HepG2 (cell line): ENCODE results near the gene ADGRB3. TPM values are rescaled to one million over a fixed set of nuclear protein-coding genes. Genes with fewer than 3 reads are reported as not detected.
A peak's percentile ranks its signal among the peaks of the same experiment; 100 is the strongest.

ENCODE experiments used
- ATAC-seq: fragments of 200-7000 bp; cut with Tn5 transposase; 3 replicates; pipeline ENCODE4 v1.9.1; 2020; ENCODE audit warnings: mild to moderate bottlenecking, moderate library complexity
- BruUV-seq: library from RNA; stranded (reverse); fragments of 400-500 nt; replicated peaks from 2 replicates; lab custom pipeline; 2021; lab: Mats Ljungman, UMichigan
- CTCF ChIA-PET: fragments of 300-600 bp; formaldehyde crosslinking; extraction: SDS; loops from one replicate; lab custom pipeline; 2021; ENCODE audit warnings: low total read pairs, inconsistent platforms, low intra/inter-chr PET ratio; lab: Yijun Ruan, JAX
- POLR2A ChIA-PET: fragments of 350-600 bp; sonication (Branson Sonifier 250); formaldehyde crosslinking; loops from one replicate; lab custom pipeline; 2020; ENCODE audit warnings: antibody characterized with exemption, inconsistent platforms; lab: Yijun Ruan, JAX
- DNase-seq: peaks from one replicate; pipeline ENCODE4 v3.0.0-alpha.2; 2015; ENCODE audit warnings: low spot score
- FAIRE-seq: peaks from 3 replicates; lab custom pipeline; 2011; peaks lifted over from hg19 to GRCh38; lab: Jason Lieb, UNC
- H2AFZ ChIP-seq: one replicate; pipeline ENCODE4 v1.6.1; 2011; ENCODE audit warnings: low read length, inconsistent platforms
- H3K27ac ChIP-seq: fragments of 300-600 bp; 3 replicates; pipeline ENCODE4 v1.8.0; 2011; ENCODE audit warnings: mixed run types, mild to moderate bottlenecking, mixed read lengths, low read length, inconsistent platforms; ENCODE audit not compliant: insufficient read depth; ENCODE audit errors: extremely low read length
- H3K27me3 ChIP-seq, 2 experiments: fragments of 200-600 bp in 1 of 2; 2 replicates in 1 of 2; 3 replicates in 1 of 2; pipeline versions ENCODE4 v1.6.0 to v1.8.0; 2011; ENCODE audit warnings: low read length in 2 of 2, mild to moderate bottlenecking in 2 of 2, moderate library complexity in 2 of 2, inconsistent platforms in 1 of 2; ENCODE audit not compliant: insufficient read depth in 2 of 2, control insufficient read depth in 1 of 2
- H3K36me3 ChIP-seq, 2 experiments: fragments of 200-600 bp in 1 of 2; replicated peaks in 1 of 2; 2 replicates in 1 of 2; 3 replicates in 1 of 2; pipeline versions ENCODE4 v1.5.1 to v1.8.0; 2011; ENCODE audit warnings: low read length in 2 of 2, inconsistent platforms in 1 of 2; ENCODE audit not compliant: insufficient read depth in 2 of 2, control insufficient read depth in 1 of 2
- H3K4me1 ChIP-seq: 2 replicates; pipeline ENCODE4 v1.5.1; 2012; ENCODE audit warnings: low read length, inconsistent platforms; ENCODE audit not compliant: insufficient read depth
- H3K4me2 ChIP-seq: 2 replicates; pipeline ENCODE4 v1.6.0; 2011; ENCODE audit warnings: low read depth, low read length, inconsistent platforms
- H3K4me3 ChIP-seq, 3 experiments: fragments of 200-600 bp in 1 of 3; sonication (generic), shearing (Covaris generic) in 1 of 3; replicated peaks in 1 of 3; 2 replicates each; pipeline ENCODE4 v1.5.1; 2011 to 2016; ENCODE audit warnings: low read length in 3 of 3, inconsistent platforms in 2 of 3, low read depth in 2 of 3, mild to moderate bottlenecking in 2 of 3, control low read depth in 1 of 3, mixed read lengths in 1 of 3; ENCODE audit not compliant: insufficient read depth in 1 of 3
- H3K79me2 ChIP-seq: one replicate; pipeline ENCODE4 v1.6.1; 2011; ENCODE audit warnings: low read length, inconsistent platforms; ENCODE audit not compliant: insufficient read depth
- H3K9ac ChIP-seq: 2 replicates; pipeline ENCODE4 v1.6.0; 2011; ENCODE audit warnings: mild to moderate bottlenecking, low read depth, low read length, inconsistent platforms; ENCODE audit not compliant: insufficient read depth
- H3K9me3 ChIP-seq: 2 replicates; pipeline ENCODE4 v1.5.1; 2012; ENCODE audit warnings: mild to moderate bottlenecking, low read length
- H4K20me1 ChIP-seq: 2 replicates; pipeline ENCODE4 v1.6.0; 2011; ENCODE audit warnings: inconsistent platforms, mild to moderate bottlenecking, low read length, moderate library complexity; ENCODE audit not compliant: insufficient read depth
- CC2D1A ChIP-seq: sonication (generic); formaldehyde crosslinking; IDR thresholded peaks from 2 replicates; pipeline ENCODE4 v1.8.1; 2023; ENCODE audit warnings: mild to moderate bottlenecking, missing genetic modification reagents
- CENPT ChIP-seq: sonication (generic); formaldehyde crosslinking; IDR thresholded peaks from 2 replicates; pipeline ENCODE4 v1.8.0; 2022; ENCODE audit warnings: low read depth, mild to moderate bottlenecking, moderate library complexity, missing genetic modification reagents
- FOXA1 ChIP-seq, 2 experiments: fragments of 450-650 bp in 1 of 2; sonication (generic) in 1 of 2; formaldehyde crosslinking in 1 of 2; IDR thresholded peaks; 2 replicates each; pipeline versions ENCODE4 v1.4.0 to v1.6.1; 2016 to 2020; ENCODE audit warnings: missing genetic modification reagents in 1 of 2
- KDM3A ChIP-seq: IDR thresholded peaks from 2 replicates; pipeline ENCODE4 v1.6.1; 2018; ENCODE audit warnings: low read depth, missing compliant biosample characterization
- KMT2A ChIP-seq: sonication (generic); formaldehyde crosslinking; IDR thresholded peaks from 2 replicates; pipeline ENCODE4 v1.4.0; 2020; ENCODE audit warnings: missing genetic modification reagents
- PHF8 ChIP-seq: sonication (generic); formaldehyde crosslinking; IDR thresholded peaks from 2 replicates; pipeline ENCODE4 v1.5.0; 2020; ENCODE audit warnings: missing genetic modification reagents
- RBM22 ChIP-seq: fragments of 200-400 bp; formaldehyde crosslinking; optimal IDR thresholded peaks from 2 replicates; pipeline ENCODE3; 2017; ENCODE audit warnings: mild to moderate bottlenecking, low read length, moderate library complexity
- SMC3 ChIP-seq: IDR thresholded peaks from 2 replicates; pipeline ENCODE4 v1.6.1; 2011; ENCODE audit warnings: low read length, improper control_type of control experiment
- STAT5B ChIP-seq: sonication (generic); formaldehyde crosslinking; IDR thresholded peaks from 2 replicates; pipeline ENCODE4 v1.4.0; 2020; ENCODE audit warnings: missing genetic modification reagents
- TARDBP ChIP-seq: sonication (generic); formaldehyde crosslinking; IDR thresholded peaks from 2 replicates; pipeline ENCODE4 v1.8.0; 2022; ENCODE audit warnings: mild to moderate bottlenecking, missing genetic modification reagents
- TRAFD1 ChIP-seq: sonication (generic); formaldehyde crosslinking; IDR thresholded peaks from 2 replicates; pipeline ENCODE4 v1.5.1; 2020; ENCODE audit warnings: missing genetic modification reagents, mild to moderate bottlenecking, borderline replicate concordance
- ZBTB46 ChIP-seq: sonication (generic); formaldehyde crosslinking; IDR thresholded peaks from 2 replicates; pipeline ENCODE4 v1.4.0; 2020; ENCODE audit warnings: mild to moderate bottlenecking, missing genetic modification reagents, borderline replicate concordance
- ZFYVE20 ChIP-seq: sonication (generic); formaldehyde crosslinking; IDR thresholded peaks from 2 replicates; pipeline ENCODE4 v1.8.0; 2023; ENCODE audit warnings: low read depth, mild to moderate bottlenecking, moderate library complexity, missing genetic modification reagents, borderline replicate concordance
- ZNF256 ChIP-seq: sonication (generic); formaldehyde crosslinking; conservative IDR thresholded peaks from 2 replicates; pipeline ENCODE4 v1.4.0; 2020; ENCODE audit warnings: missing genetic modification reagents
- ZNF543 ChIP-seq: sonication (generic); formaldehyde crosslinking; IDR thresholded peaks from 2 replicates; pipeline ENCODE4 v1.4.0; 2020; ENCODE audit warnings: mild to moderate bottlenecking, missing genetic modification reagents
- WGBS: methylation state at CpG from one replicate; pipeline ENCODE4 v1.1.6; 2017; ENCODE audit warnings: low lambda C conversion rate; 5-methylcytosine and 5-hydroxymethylcytosine counted together
- in situ Hi-C: cut with HindIII; loops from 2 replicates; pipeline ENCODE4 v1.10.0; 2017; ENCODE audit warnings: low pct_unique_long_range_greater_than_20kb; ENCODE audit not compliant: extremely low pct_ligation_motif_present
- intact Hi-C: fragments of 100-400 bp; cut with micrococcal nuclease; formaldehyde crosslinking; loops from one replicate; pipeline ENCODE4 v1.10.0; 2022; ENCODE audit not compliant: unreplicated experiment
- polyA plus RNA-seq, 8 experiments: library from polyadenylated mRNA; depleted of rRNA in 3 of 8; stranded (reverse) in 7 of 8; unstranded in 1 of 8; fragments of >200 nt; fragmentation: Illumina TruSeq in 4 of 8; extraction: Trizol in 4 of 8; gene quantifications; 2 replicates each; pipeline versions ENCODE4 v1.2.1 to v1.2.3, GENCODE V29; 2011 to 2016; ENCODE audit warnings: low read depth in 4 of 8, missing spikeins in 1 of 8, mixed read lengths in 1 of 8; ENCODE audit not compliant: insufficient read depth in 1 of 8
- total RNA-seq, 5 experiments: library from RNA; depleted of rRNA; stranded (reverse); fragments of >200 nt; fragmentation: Illumina TruSeq; extraction: Trizol; gene quantifications; 2 replicates each; pipeline ENCODE4 v1.2.3, GENCODE V29; 2016; ENCODE audit warnings: low read depth in 1 of 5

Gene ADGRB3
- total and polyA plus RNA-seq, 2 of the 13 experiments (the other 11 are each of a cell fraction or from before 2014, with no cell fraction given) = not detected

- in situ Hi-C loops (loop anchor here (25.0 kb wide), 1 partner anchor 314 kb away; the partner anchor contains the start of gene ADGRB3), intact Hi-C loops (no loop called here)
- Histone ChIP-seq H3K9me3 (no peaks in the 10 kb centered on the region), H3K4me2 (no peak overlapping the region), H3K79me2 (no peaks in the 10 kb centered on the region), H4K20me1 (no peaks in the 10 kb centered on the region), H3K9ac (no peak overlapping the region), H3K27ac (no peak overlapping the region), H3K4me1 (no peaks in the 10 kb centered on the region), H3K27me3 (no peaks in the 10 kb centered on the region), H2AFZ (no peak overlapping the region), H3K4me3 (no peak overlapping the region), H3K36me3 (no peaks in the 10 kb centered on the region)
- FAIRE-seq (no peak), DNase-seq (no peak), ATAC-seq (peak; percentile 57)
- WGBS = 10% methylated on average over 10 of the region's 10 CpGs
- ChIA-PET POLR2A (no interaction called here), CTCF (no interaction called here)
- BruUV-seq = no TSS peak
- TF ChIP-seq PHF8 (CRISPR knock-in tag) (no peak), ZNF256 (CRISPR knock-in tag) (no peak), SMC3 (no peak), RBM22 (no peak), STAT5B (CRISPR knock-in tag) (no peak)
These were observed 316.2 kb downstream of the ADGRB3 start for GRCh38 chr6:68951270-68951669.

GRCh38 chr6:68958327-68958726, 323.2 kb downstream of the ADGRB3 start:
- BruUV-seq = no TSS peak
- Histone ChIP-seq H4K20me1 (no peaks in the 10 kb centered on the region), H3K9me3 (no peaks in the 10 kb centered on the region), H3K27me3 (no peaks in the 10 kb centered on the region), H3K36me3 (no peaks in the 10 kb centered on the region), H3K79me2 (no peaks in the 10 kb centered on the region), H3K4me2 (no peak overlapping the region), H3K4me1 (no peaks in the 10 kb centered on the region), H3K27ac (no peak overlapping the region), H3K9ac (no peak overlapping the region), H2AFZ (no peak overlapping the region), H3K4me3 (no peak overlapping the region)
- ChIA-PET CTCF (interaction anchor here (0.9 kb wide), 1 partner anchor 82 kb away, joined by 3 read pairs; no protein-coding TSS in a partner anchor), POLR2A (no interaction called here)
- no peak for FAIRE-seq
- peak; percentile 54 for ATAC-seq
- intact Hi-C loops = loop anchor here (2.0 kb wide), 1 partner anchor 82 kb away; no protein-coding TSS in a partner anchor
- in situ Hi-C loops = loop anchor here (25.0 kb wide), 1 partner anchor 321 kb away; the partner anchor contains the start of gene ADGRB3
- DNase-seq = peak; percentile 2
- TF ChIP-seq ZNF543 (no peak), TARDBP (CRISPR knock-in tag) (no peak), KDM3A (no peak), CC2D1A (CRISPR knock-in tag) (no peak), ZFYVE20 (CRISPR knock-in tag) (no peak), KMT2A (CRISPR knock-in tag) (no peak), CENPT (CRISPR knock-in tag) (no peak), ZBTB46 (CRISPR knock-in tag) (no peak), FOXA1 (IDR thresholded peaks at IDR 0.05) (no peak), FOXA1 (CRISPR knock-in tag; IDR thresholded peaks at IDR 0.05) (no peak), TRAFD1 (CRISPR knock-in tag) (no peak)
- 9% methylated on average over 2 of the region's 2 CpGs for whole genome bisulfite sequencing
